ENCODE measurements around the gene CHD5. TPM values are rescaled to one million over a fixed set of nuclear protein-coding genes. Genes with fewer than 3 reads are reported as not detected.
A peak's percentile ranks its signal among the peaks of the same experiment; 100 is the strongest.

The CHD5 gene
- polyA plus RNA-seq, 1 donor (not counting 4 experiments of a cell fraction or from before 2014, with no cell fraction given) = 0.07 TPM

DNA sequence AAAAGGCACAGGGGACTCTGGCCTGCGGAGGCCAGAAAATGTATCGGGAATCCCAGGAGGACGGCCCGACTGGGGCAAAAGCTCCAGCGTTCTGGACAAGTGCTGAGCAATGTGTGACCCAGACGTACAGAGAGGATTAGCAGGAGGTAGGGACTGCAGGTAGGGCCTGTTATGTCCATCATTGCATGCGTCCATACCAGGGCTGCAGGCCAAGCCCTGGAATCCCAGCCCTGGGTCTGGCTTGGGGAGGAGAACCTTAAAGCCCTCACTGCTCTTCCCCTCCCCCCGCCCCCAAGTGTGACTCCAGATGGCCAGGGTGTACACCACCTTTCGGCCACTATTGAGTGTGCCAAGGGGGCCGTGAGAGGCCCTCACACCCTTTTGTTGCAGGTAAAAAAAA lies 27.8 kb upstream of the CHD5 start:
- Histone ChIP-seq H3K79me2 (ENCODE audit: control insufficient read depth, insufficient read depth, low read length) (no peaks in the 10 kb centered on the region), H3K4me2 (ENCODE audit: control insufficient read depth, extremely low read depth, insufficient read depth, low read depth, low read length) (no peak overlapping the region), H3K9me3 (ENCODE audit: control insufficient read depth, low read depth, low read length) (no peaks in the 10 kb centered on the region), H3K9me1 (ENCODE audit: control insufficient read depth, extremely low read depth, insufficient read depth, low read length) (no peaks in the 10 kb centered on the region), H3K4me1 (ENCODE audit: control insufficient read depth, extremely low read depth, insufficient read depth, low read length) (peaks cover 9% of the 10 kb centered on the region), H3K27ac (ENCODE audit: control insufficient read depth, insufficient read depth, low read length) (no peak overlapping the region), H3K4me3 (ENCODE audit: control insufficient read depth in 2 of 3, extremely low read depth in 1 of 3, insufficient read depth in 2 of 3, low read depth in 1 of 3, low read length in 3 of 3) (no peak overlapping the region), H3K36me3 (ENCODE audit: control insufficient read depth in 2 of 2, extremely low read depth in 1 of 2, insufficient read depth in 2 of 2, low read length in 2 of 2) (no peaks in the 10 kb centered on the region), H4K20me1 (ENCODE audit: control insufficient read depth, extremely low read depth, insufficient read depth, low read length) (no peaks in the 10 kb centered on the region), H3K27me3 (ENCODE audit: control insufficient read depth, extremely low read depth, insufficient read depth, low read length) (no peaks in the 10 kb centered on the region), H2AFZ (ENCODE audit: control insufficient read depth, low read length) (no peak overlapping the region), H3K9ac (ENCODE audit: control insufficient read depth, extremely low read depth, insufficient read depth, low read length) (no peak overlapping the region)
- DNase-seq (ENCODE audit: low read depth, low spot score) (no peak), FAIRE-seq (no peak)
- no peak for TF ChIP-seq EZH2 (IDR thresholded peaks at IDR 0.05; ENCODE audit: low read length)
- TF ChIP-seq, protein P1, sequence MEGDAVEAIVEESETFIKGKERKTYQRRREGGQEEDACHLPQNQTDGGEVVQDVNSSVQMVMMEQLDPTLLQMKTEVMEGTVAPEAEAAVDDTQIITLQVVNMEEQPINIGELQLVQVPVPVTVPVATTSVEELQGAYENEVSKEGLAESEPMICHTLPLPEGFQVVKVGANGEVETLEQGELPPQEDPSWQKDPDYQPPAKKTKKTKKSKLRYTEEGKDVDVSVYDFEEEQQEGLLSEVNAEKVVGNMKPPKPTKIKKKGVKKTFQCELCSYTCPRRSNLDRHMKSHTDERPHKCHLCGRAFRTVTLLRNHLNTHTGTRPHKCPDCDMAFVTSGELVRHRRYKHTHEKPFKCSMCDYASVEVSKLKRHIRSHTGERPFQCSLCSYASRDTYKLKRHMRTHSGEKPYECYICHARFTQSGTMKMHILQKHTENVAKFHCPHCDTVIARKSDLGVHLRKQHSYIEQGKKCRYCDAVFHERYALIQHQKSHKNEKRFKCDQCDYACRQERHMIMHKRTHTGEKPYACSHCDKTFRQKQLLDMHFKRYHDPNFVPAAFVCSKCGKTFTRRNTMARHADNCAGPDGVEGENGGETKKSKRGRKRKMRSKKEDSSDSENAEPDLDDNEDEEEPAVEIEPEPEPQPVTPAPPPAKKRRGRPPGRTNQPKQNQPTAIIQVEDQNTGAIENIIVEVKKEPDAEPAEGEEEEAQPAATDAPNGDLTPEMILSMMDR (optimal IDR thresholded peaks at IDR 0.05 in 1 of 3, IDR thresholded peaks at IDR 0.05 in 1 of 3, conservative IDR thresholded peaks at IDR 0.05 in 1 of 3; ENCODE audit: extremely low read depth in 1 of 3, insufficient read depth in 2 of 3, low read length in 3 of 3) = no peak
- dilution Hi-C loops (cut with MboI; ENCODE audit: extremely low pct_ligation_motif_present, low sequenced_read_pairs) = no loop called here

DNA sequence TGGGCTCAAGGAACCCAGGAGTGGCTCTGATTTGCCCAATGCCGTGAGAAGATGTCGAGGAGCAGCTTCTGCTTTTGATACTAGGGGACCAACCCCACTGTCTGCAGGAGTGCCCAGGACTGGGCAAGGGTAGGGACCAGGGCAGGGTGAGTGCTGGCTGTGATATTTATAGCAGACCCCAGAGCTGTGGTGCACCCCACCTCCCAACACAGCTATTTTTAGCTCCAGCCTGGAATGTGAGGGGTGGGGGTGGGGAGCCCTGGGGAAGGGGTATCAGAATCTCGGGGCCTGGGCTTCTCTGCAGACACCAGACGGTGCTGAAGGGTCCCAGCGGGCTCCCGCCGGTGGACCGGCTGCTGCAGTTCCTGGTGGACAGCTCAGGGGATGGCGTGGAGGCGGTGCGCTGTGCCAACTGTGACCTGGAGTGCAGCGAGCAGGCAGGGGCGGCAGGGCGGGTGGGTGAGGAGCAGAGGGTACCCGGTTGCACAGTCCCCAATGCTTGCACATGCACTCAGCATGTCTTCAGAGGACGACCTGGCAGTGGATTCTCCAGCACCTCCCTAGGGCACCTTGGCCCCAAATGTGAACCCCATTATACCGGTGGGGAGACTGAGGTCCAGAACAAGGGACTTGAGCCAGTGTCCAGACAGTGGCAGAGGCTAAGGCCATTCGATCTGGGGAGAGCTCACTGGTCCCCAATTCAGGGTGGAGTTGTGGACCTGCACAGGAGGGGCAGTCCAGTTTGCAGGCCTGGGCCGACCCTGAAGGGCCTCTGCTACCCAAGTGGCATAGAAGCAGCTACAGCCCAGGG lies 27.2 kb upstream of the CHD5 start:
- H3K9ac ChIP-seq (ENCODE audit: control insufficient read depth, extremely low read depth, insufficient read depth, low read length) = peak overlapping the region; percentile 73
- no peaks in the 10 kb centered on the region for H3K79me2 ChIP-seq (ENCODE audit: control insufficient read depth, insufficient read depth, low read length)
- H3K36me3 ChIP-seq (ENCODE audit: control insufficient read depth in 2 of 2, extremely low read depth in 1 of 2, insufficient read depth in 2 of 2, low read length in 2 of 2) = no peaks in the 10 kb centered on the region
- H2AFZ ChIP-seq (ENCODE audit: control insufficient read depth, low read length) = no peak overlapping the region
- FAIRE-seq (no peak), DNase-seq (ENCODE audit: low read depth, low spot score) (no peak)
- TF ChIP-seq EZH2 (IDR thresholded peaks at IDR 0.05; ENCODE audit: low read length) = no peak
- TF ChIP-seq, protein P1 (optimal IDR thresholded peaks at IDR 0.05 in 1 of 3, IDR thresholded peaks at IDR 0.05 in 1 of 3, conservative IDR thresholded peaks at IDR 0.05 in 1 of 3; ENCODE audit: extremely low read depth in 1 of 3, insufficient read depth in 2 of 3, low read length in 3 of 3) = no peak
- H3K4me3 ChIP-seq (ENCODE audit: control insufficient read depth in 2 of 3, extremely low read depth in 1 of 3, insufficient read depth in 2 of 3, low read depth in 1 of 3, low read length in 3 of 3) = peak overlapping the region in 2 of 3 experiments; percentile 49 to 73
- H3K4me1 ChIP-seq (ENCODE audit: control insufficient read depth, extremely low read depth, insufficient read depth, low read length) = peaks cover 9% of the 10 kb centered on the region
- H3K27me3 ChIP-seq (ENCODE audit: control insufficient read depth, extremely low read depth, insufficient read depth, low read length) = no peaks in the 10 kb centered on the region
- H4K20me1 ChIP-seq (ENCODE audit: control insufficient read depth, extremely low read depth, insufficient read depth, low read length) = no peaks in the 10 kb centered on the region
- H3K9me1 ChIP-seq (ENCODE audit: control insufficient read depth, extremely low read depth, insufficient read depth, low read length) = no peaks in the 10 kb centered on the region
- H3K9me3 ChIP-seq (ENCODE audit: control insufficient read depth, low read depth, low read length) = no peaks in the 10 kb centered on the region
- H3K27ac ChIP-seq (ENCODE audit: control insufficient read depth, insufficient read depth, low read length) = no peak overlapping the region
- peak overlapping the region; percentile 71 for H3K4me2 ChIP-seq (ENCODE audit: control insufficient read depth, extremely low read depth, insufficient read depth, low read depth, low read length)
- dilution Hi-C loops (cut with MboI; ENCODE audit: extremely low pct_ligation_motif_present, low sequenced_read_pairs) = no loop called here

All from keratinocyte (primary cell).